IMR-90 (cell line): Measurements from ENCODE around the gene OTOA.

Experiments used
- CTCF ChIP-seq: conservative IDR thresholded peaks from 2 replicates; pipeline ENCODE4 v1.5.1; 2012; ENCODE audit warnings: mild to moderate bottlenecking, low read depth, low read length, improper control_type of control experiment
- USF2 ChIP-seq: fragments of 150-350 bp; IDR thresholded peaks from 2 replicates; pipeline ENCODE4 v1.6.1; 2017; ENCODE audit warnings: mild to moderate bottlenecking, antibody characterized with exemption, low read length, low read depth

DNA sequence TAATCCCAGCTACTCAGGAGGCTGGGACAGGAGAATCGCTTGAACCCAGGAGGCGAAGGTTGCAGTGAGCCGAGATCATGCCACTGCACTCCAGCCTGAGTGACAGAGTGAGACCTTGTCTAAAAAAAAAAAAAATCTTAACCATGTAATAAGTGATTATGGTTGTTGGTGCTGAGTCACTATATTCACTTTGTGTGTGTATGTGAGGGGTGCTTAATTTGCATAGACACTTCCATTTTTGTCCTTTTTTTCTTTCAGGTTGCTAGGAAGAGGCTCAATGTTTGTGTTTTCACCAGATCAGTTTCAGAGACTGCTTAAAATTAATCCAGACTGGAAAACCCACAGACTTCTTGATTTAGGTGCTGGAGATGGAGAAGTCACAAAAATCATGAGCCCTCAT lies 46.2 kb upstream of the OTOA start:
- no peak for TF ChIP-seq CTCF
- TF ChIP-seq USF2 = no peak
